Esophagus squamous epithelium (tissue), 4 donors: ENCODE measurements around the gene ARMH3.

ENCODE experiments used
- CTCF ChIP-seq, 6 experiments: fragments of 450-650 bp in 4 of 6; fragments of 200-600 bp in 2 of 6; sonication (generic) in 2 of 6; IDR thresholded peaks; one replicate each; pipeline ENCODE4 v1.5.1; 2016 to 2019; ENCODE audit warnings: antibody characterized with exemption in 6 of 6, mild to moderate bottlenecking in 4 of 6, moderate library complexity in 4 of 6
- POLR2A ChIP-seq, 4 donors: fragments of 450-650 bp; IDR thresholded peaks; one replicate each; pipeline ENCODE4 v1.6.1; 2017; ENCODE audit warnings: antibody characterized with exemption in 4 of 4, mild to moderate bottlenecking in 4 of 4, moderate library complexity in 3 of 4

DNA sequence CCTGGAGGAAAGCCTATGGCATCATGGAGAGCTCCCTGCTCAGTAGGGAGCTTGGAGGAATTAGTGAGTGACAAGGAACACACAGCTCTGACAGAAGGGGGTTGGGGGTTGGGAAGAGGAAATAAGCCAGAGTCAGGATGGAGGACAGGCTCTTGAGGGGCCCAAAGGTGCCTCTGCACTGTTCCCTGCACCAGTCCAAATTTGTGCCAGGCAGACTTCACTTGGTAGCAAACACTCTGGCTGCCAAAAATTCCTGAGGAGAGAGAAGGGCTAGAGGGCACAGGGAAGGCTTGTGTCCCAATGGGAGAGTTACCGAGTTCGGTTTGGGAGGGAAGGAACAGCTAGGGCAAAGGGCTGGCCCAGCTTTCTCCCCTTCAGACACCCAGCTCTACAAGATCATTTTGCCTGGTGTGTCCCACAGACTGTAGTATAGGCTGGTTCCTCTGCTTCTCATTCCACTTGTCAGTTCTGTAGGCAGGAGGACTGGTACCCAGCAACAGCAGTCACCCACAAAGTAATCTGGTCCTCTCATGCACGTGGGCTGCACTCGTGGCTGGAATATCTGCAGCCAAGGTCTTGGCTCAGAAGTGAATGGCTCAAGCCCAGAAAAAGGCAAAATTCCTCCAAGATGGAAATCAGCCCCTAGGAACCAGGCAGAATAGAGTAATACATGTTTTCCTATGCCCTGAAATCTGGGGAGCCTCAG is 204.4 kb downstream of the ARMH3 start:
- TF ChIP-seq CTCF (IDR thresholded peaks at IDR 0.05) (no peak), POLR2A (IDR thresholded peaks at IDR 0.05) (no peak)
